Measurements from ENCODE around the gene RAD21L1. TPM values are rescaled to one million over a fixed set of nuclear protein-coding genes. Genes with fewer than 3 reads are reported as not detected.

The RAD21L1 gene
- total RNA-seq, 1 donor from 2014 or later = not detected

DNA sequence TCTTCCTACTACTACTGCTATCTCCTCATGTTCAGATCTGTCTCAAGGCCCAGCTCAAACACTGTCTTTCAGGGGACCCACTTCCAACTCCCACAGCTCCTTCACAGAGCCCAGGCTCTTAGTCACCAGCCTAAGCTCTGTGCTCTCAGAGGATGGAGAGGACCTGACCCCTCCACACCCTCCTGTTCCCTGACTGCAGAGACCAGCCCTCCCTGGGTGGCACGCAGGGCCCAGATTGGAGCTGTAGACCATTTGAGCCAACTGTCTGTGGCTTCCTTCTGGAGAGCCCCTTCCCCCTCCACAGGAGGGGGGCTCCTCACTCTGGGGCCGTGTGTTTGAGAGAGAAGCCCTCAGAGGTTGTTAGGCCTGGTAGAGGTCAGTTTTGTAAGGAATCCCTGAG, 50.1 kb downstream of the RAD21L1 start:
- H3K36me3 Mint-ChIP-seq = no peaks in the 10 kb centered on the region
- H3K4me1 Mint-ChIP-seq = no peaks in the 10 kb centered on the region
- H3K9me3 Mint-ChIP-seq = no peaks in the 10 kb centered on the region
- TF ChIP-seq, protein P1, sequence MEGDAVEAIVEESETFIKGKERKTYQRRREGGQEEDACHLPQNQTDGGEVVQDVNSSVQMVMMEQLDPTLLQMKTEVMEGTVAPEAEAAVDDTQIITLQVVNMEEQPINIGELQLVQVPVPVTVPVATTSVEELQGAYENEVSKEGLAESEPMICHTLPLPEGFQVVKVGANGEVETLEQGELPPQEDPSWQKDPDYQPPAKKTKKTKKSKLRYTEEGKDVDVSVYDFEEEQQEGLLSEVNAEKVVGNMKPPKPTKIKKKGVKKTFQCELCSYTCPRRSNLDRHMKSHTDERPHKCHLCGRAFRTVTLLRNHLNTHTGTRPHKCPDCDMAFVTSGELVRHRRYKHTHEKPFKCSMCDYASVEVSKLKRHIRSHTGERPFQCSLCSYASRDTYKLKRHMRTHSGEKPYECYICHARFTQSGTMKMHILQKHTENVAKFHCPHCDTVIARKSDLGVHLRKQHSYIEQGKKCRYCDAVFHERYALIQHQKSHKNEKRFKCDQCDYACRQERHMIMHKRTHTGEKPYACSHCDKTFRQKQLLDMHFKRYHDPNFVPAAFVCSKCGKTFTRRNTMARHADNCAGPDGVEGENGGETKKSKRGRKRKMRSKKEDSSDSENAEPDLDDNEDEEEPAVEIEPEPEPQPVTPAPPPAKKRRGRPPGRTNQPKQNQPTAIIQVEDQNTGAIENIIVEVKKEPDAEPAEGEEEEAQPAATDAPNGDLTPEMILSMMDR (IDR thresholded peaks at IDR 0.05; ENCODE audit: unreplicated experiment) = no peak
- DNase-seq (ENCODE audit: low spot score in 2 of 2, unreplicated experiment in 2 of 2) = no peak
- H3K27ac Mint-ChIP-seq = no peak overlapping the region
- H3K27me3 Mint-ChIP-seq (ENCODE audit: low read depth) = no peaks in the 10 kb centered on the region
- H3K4me3 Mint-ChIP-seq = no peak overlapping the region

DNA sequence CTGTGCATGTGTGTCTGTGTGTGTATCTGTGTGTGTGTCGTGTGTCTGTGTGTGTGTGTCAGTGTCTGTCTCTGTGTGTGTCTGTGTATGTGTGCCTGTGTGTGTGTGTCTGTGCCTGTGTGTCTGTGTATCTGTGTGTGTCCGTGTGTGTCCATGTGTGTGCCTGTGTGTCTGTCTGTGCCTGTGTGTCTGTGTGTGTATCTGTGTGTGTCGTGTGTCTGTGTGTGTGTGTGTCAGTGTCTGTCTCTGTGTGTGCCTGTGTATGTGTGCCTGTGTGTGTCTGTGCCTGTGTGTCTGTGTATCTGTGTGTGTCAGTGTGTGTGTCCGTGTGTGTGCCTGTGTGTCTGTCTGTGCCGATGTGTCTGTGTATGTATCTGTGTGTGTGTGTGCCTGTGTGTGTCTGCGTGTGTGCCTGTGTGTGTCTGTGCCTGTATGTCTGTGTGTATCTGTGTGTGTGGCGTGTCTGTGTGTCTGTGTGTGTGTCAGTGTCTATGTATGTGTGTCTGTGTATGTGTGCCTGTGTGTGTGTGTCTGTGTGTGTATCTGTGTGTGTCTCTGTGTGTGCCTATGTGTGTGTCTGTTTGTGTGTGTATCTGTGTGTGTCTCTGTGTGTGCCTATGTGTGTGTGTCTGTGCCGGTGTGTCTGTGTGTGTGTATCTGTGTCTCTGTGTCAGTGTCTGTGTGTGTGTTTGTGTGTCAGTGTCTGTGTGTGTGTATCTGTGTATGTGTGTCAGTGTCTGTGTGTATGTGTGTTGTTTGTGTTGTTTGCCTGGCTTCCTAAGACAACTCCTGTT, 51.9 kb downstream of the RAD21L1 start:
- no peak overlapping the region for H3K4me3 Mint-ChIP-seq
- no peaks in the 10 kb centered on the region for H3K4me1 Mint-ChIP-seq
- no peaks in the 10 kb centered on the region for H3K27me3 Mint-ChIP-seq (ENCODE audit: low read depth)
- TF ChIP-seq, protein P1 (IDR thresholded peaks at IDR 0.05; ENCODE audit: unreplicated experiment) = no peak
- no peak overlapping the region for H3K27ac Mint-ChIP-seq
- no peaks in the 10 kb centered on the region for H3K9me3 Mint-ChIP-seq
- H3K36me3 Mint-ChIP-seq = no peaks in the 10 kb centered on the region
- no peak for DNase-seq (ENCODE audit: low spot score in 2 of 2, unreplicated experiment in 2 of 2)

DNA sequence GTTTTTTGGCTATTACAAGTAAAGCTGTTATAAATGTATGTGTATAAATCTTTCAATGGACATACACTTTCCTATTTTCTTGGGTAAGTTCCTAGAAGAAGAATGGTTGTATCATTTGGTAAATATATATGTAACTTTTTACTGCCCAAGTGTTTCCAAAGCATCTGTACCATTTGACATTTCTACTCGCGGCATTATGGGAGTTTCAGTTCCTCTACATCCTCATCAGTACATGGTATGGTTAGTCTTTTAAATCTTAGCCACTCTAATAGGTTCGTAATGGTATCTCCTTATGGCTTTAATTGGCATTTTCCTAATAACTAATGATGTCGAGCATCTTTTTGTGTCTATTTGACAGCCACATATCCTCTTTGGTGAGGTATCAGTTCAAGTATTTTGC, 53.1 kb downstream of the RAD21L1 start:
- Mint-ChIP-seq H3K36me3 (no peaks in the 10 kb centered on the region), H3K27ac (no peak overlapping the region), H3K27me3 (ENCODE audit: low read depth) (no peaks in the 10 kb centered on the region), H3K4me3 (no peak overlapping the region), H3K4me1 (no peaks in the 10 kb centered on the region), H3K9me3 (no peaks in the 10 kb centered on the region)
- DNase-seq (ENCODE audit: low spot score in 2 of 2, unreplicated experiment in 2 of 2) = no peak
- TF ChIP-seq, protein P1 (IDR thresholded peaks at IDR 0.05; ENCODE audit: unreplicated experiment) = no peak

DNA sequence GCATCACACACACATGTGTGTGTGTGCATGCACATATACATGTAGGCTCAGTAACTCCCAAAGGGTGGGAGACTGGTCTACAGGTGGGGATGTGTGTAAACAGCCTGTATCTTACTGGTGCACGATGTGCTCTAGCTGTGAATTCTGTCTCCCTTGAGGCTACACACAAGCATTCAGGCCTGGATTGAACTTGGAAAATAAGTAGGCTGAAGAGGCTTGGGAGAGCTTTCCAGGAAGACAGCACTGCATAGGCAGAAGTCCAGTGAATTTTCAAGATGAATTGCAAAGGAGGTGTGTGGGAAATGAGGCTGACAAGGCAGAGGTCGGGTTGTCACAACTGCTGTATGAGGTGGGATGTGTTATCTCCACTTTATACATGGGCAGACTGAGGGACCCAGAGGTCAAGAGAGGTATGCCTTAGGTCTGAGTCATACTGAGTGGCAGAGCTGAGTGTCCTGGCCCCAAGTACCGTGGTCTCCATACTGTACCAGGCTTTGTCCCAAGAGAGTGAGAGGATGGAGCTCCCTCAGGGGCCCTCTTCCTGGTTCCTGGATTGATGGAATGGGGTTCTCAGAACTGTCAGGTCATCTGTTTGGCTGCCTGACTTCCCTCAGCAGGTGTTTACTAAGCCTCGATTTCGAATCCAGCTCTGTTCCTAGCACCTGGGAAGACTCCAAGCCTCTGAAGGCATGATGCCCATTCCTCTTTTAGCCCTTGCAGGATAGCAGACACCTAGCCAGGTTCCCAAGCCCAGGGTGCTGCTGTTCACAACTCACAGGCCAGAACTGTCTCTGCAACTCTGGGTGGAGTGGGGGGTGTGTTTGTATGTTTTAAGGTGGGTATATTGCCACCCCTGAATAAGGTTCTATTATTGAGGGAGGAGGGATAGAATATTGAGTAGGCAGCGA, 54.6 kb downstream of the RAD21L1 start:
- Mint-ChIP-seq H3K36me3 (no peaks in the 10 kb centered on the region), H3K9me3 (no peaks in the 10 kb centered on the region), H3K4me1 (no peaks in the 10 kb centered on the region), H3K27me3 (ENCODE audit: low read depth) (peaks cover 4% of the 10 kb centered on the region), H3K4me3 (no peak overlapping the region), H3K27ac (no peak overlapping the region)
- DNase-seq (ENCODE audit: low spot score in 2 of 2, unreplicated experiment in 2 of 2) = no peak
- TF ChIP-seq, protein P1 (IDR thresholded peaks at IDR 0.05; ENCODE audit: unreplicated experiment) = no peak

DNA sequence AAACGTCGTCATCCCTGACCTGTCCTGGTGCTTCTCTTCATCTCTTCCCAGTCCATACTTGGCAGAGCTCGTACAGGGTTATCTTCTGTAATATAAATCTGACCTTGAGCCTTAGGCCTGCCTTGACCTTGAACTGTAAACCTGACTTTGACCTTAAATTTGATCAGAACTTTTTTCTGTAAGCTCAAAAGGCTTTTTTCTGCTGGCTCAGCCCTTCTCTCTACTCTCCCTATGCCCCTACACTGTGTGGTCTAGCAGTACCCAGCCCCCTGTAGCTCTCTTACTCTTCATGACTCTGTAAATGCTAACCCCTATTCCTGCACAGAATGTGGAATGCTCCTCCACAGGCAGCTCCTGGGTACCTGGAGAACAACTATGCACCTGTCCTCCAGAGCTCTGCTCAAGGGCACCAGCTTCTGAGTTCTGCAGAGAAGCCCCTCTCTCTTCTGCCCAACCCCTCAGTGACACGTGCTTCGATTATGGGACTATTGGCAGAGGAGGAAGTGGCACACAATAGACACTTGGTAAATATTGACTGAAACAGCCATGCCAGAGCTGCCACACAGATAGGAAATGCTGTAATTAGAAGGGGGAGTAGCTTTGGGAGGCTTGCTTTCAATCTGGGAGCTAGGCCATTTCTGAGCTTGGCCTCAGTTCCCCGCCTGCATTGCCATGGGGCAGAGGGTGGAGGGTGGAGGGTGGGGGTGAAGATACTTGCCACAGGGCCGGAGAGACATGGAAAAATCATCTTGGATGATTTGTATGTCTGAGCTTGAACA, 55.6 kb downstream of the RAD21L1 start:
- Mint-ChIP-seq H3K9me3 (no peaks in the 10 kb centered on the region), H3K4me1 (no peaks in the 10 kb centered on the region), H3K4me3 (no peak overlapping the region), H3K27ac (no peak overlapping the region), H3K27me3 (ENCODE audit: low read depth) (peaks cover 4% of the 10 kb centered on the region), H3K36me3 (no peaks in the 10 kb centered on the region)
- TF ChIP-seq, protein P1 (IDR thresholded peaks at IDR 0.05; ENCODE audit: unreplicated experiment) = no peak
- DNase-seq (ENCODE audit: low spot score in 2 of 2, unreplicated experiment in 2 of 2) = no peak

All from mesothelial cell of epicardium (in vitro differentiated cells).